AG04449 (cell line): ENCODE data around the gene WNT5A.

Source experiments
- CTCF ChIA-PET: fragments of 350-600 bp; formaldehyde crosslinking; extraction: SDS; loops from one replicate; lab custom pipeline; 2021; ENCODE audit warnings: antibody characterized with exemption; lab: Yijun Ruan, JAX
- POLR2A ChIA-PET: fragments of 400-600, 350-600 bp; formaldehyde crosslinking; extraction: SDS; loops from one replicate; lab custom pipeline; 2020; ENCODE audit warnings: antibody characterized with exemption, inconsistent platforms; lab: Yijun Ruan, JAX
- DNase-seq: peaks from one replicate; pipeline ENCODE4 v3.0.0-alpha.2; 2010; ENCODE audit warnings: low read depth, low spot score
- H3K4me3 ChIP-seq: 2 replicates; pipeline ENCODE4 v1.5.1; 2011; ENCODE audit warnings: low read depth, mild to moderate bottlenecking, control low read depth, low read length
- CTCF ChIP-seq: IDR thresholded peaks from one replicate; pipeline ENCODE4 v1.5.1; 2011; ENCODE audit warnings: mild to moderate bottlenecking, moderate library complexity, low read length, control low read depth, inconsistent platforms; ENCODE audit not compliant: insufficient read depth; ENCODE audit errors: missing control alignments

Gene WNT5A

GRCh38 chr3:55491296-55491816 is 4.2 kb upstream of the WNT5A start:
- TF ChIP-seq CTCF, result no peak
- DNase-seq, result peak; percentile 76
- CTCF ChIA-PET, result interaction anchor here (0.5 to 2.3 kb wide), 4 partner anchors 13 to 637 kb away, joined by 3 to 9 read pairs (median 4); no protein-coding TSS in a partner anchor

GRCh38 chr3:55490276-55490913 is 3.3 kb upstream of the WNT5A start:
- no peak overlapping the region for H3K4me3 ChIP-seq
- no peak for TF ChIP-seq CTCF
- ChIA-PET POLR2A (interaction anchor here (1.0 kb wide), 1 partner anchor 22 kb away, joined by 4 read pairs; no protein-coding TSS in a partner anchor), CTCF (interaction anchor here (0.6 to 2.0 kb wide), 6 partner anchors 14 to 637 kb away, joined by 3 to 7 read pairs (median 4); no protein-coding TSS in a partner anchor)
- no peak for DNase-seq

More at GRCh38 chr3:55491296-55491816, 4.2 kb upstream of the WNT5A start:
- POLR2A ChIA-PET, result no interaction called here
- H3K4me3 ChIP-seq, result no peak overlapping the region

GRCh38 chr3:55489798-55490132 is 2.7 kb upstream of the WNT5A start:
- TF ChIP-seq CTCF, result no peak
- ChIA-PET CTCF (interaction anchor here (1.4 to 2.0 kb wide), 5 partner anchors 15 to 636 kb away, joined by 3 to 7 read pairs (median 4); no protein-coding TSS in a partner anchor), POLR2A (interaction anchor here (0.8 to 1.0 kb wide), 2 partner anchors 14 to 22 kb away, joined by 3 to 4 read pairs; no protein-coding TSS in a partner anchor)
- H3K4me3 ChIP-seq, result peak overlapping the region; percentile 98
- no peak for DNase-seq

- no peak for DNase-seq
- CTCF ChIA-PET, result interaction anchor here (1.7 kb wide), 1 partner anchor 233 kb away, joined by 12 read pairs; no protein-coding TSS in a partner anchor
- no peak for TF ChIP-seq CTCF
- H3K4me3 ChIP-seq, result peak overlapping the region; percentile 98
- POLR2A ChIA-PET, result interaction anchor here (0.7 to 2.9 kb wide), 4 partner anchors 8 to 618 kb away, joined by 3 to 21 read pairs (median 3); no protein-coding TSS in a partner anchor
Observed at GRCh38 chr3:55488398-55489055, 1.4 kb upstream of the WNT5A start.

- ChIA-PET POLR2A (interaction anchor here (0.7 to 2.9 kb wide), 11 partner anchors 9 to 764 kb away, joined by 3 to 21 read pairs (median 4); no protein-coding TSS in a partner anchor), CTCF (interaction anchor here (0.6 to 2.2 kb wide), 5 partner anchors 10 to 764 kb away, joined by 3 to 12 read pairs (median 4); no protein-coding TSS in a partner anchor)
- H3K4me3 ChIP-seq, result peak overlapping the region; percentile 98
- TF ChIP-seq CTCF, result no peak
- no peak for DNase-seq
Observed at GRCh38 chr3:55487381-55488241, 505 bp upstream of the WNT5A start.
